Fibroblast of skin of right biceps (primary cell): ENCODE data around the gene ZDHHC14.

Experiments used
- DNase-seq: peaks from one replicate; pipeline ENCODE4 v3.0.0-alpha.2; 2013

Gene ZDHHC14

GRCh38 chr6:157494132-157494710 is 113.2 kb downstream of the ZDHHC14 start:
- no peak for DNase-seq

- DNase-seq: no peak
These were observed 115.6 kb downstream of the ZDHHC14 start for GRCh38 chr6:157496534-157497095.

GRCh38 chr6:157497579-157497978 is 116.6 kb downstream of the ZDHHC14 start:
- DNase-seq: no peak

- no peak for DNase-seq
These were observed 117.8 kb downstream of the ZDHHC14 start for GRCh38 chr6:157498817-157499216.

GRCh38 chr6:157500022-157500421 is 119.0 kb downstream of the ZDHHC14 start:
- DNase-seq: no peak

GRCh38 chr6:157503018-157503747 is 122.2 kb downstream of the ZDHHC14 start:
- DNase-seq: no peak

- DNase-seq: no peak
These were observed 125.0 kb downstream of the ZDHHC14 start for GRCh38 chr6:157505912-157506491.

GRCh38 chr6:157510323-157511188 is 129.6 kb downstream of the ZDHHC14 start:
- DNase-seq: no peak

GRCh38 chr6:157511682-157512381 is 130.8 kb downstream of the ZDHHC14 start:
- DNase-seq: no peak

- DNase-seq: no peak
These were observed 131.3 kb downstream of the ZDHHC14 start for GRCh38 chr6:157512382-157512682.

GRCh38 chr6:157513004-157513603 is 132.1 kb downstream of the ZDHHC14 start:
- no peak for DNase-seq

GRCh38 chr6:157513619-157514485 is 132.9 kb downstream of the ZDHHC14 start:
- DNase-seq: no peak

GRCh38 chr6:157514659-157515496 is 133.9 kb downstream of the ZDHHC14 start:
- peak; percentile 42 for DNase-seq

- no peak for DNase-seq
These were observed 135.5 kb downstream of the ZDHHC14 start for GRCh38 chr6:157516319-157517026.

GRCh38 chr6:157517601-157518359 is 136.8 kb downstream of the ZDHHC14 start:
- DNase-seq: no peak

GRCh38 chr6:157518397-157519250 is 137.6 kb downstream of the ZDHHC14 start:
- peak; percentile 75 for DNase-seq

- no peak for DNase-seq
These were observed 138.5 kb downstream of the ZDHHC14 start for GRCh38 chr6:157519255-157520116.
